Smooth muscle cell (in vitro differentiated cells): Measurements from ENCODE around the gene GINS2. TPM values are rescaled to one million over a fixed set of nuclear protein-coding genes. Genes with fewer than 3 reads are reported as not detected.

Source experiments
- DNase-seq: peaks from one replicate; lab custom pipeline; 2025; ENCODE audit not compliant: unreplicated experiment; lab: John Stamatoyannopoulos, UW
- H2AFZ ChIP-seq: fragments of 200-600 bp; sonication (generic); 2 replicates; pipeline ENCODE4 v1.6.0; 2016; ENCODE audit warnings: antibody characterized with exemption, low read depth, mild to moderate bottlenecking
- H3F3A ChIP-seq: fragments of 200-600 bp; sonication (generic); 2 replicates; pipeline ENCODE4 v1.6.0; 2017; ENCODE audit warnings: antibody characterized with exemption, low read depth
- H3K27ac ChIP-seq: fragments of 200-600 bp; sonication (generic); 2 replicates; pipeline ENCODE4 v1.5.1; 2016; ENCODE audit warnings: low read depth, mild to moderate bottlenecking
- H3K27me3 ChIP-seq: fragments of 200-600 bp; sonication (generic); 2 replicates; pipeline ENCODE4 v1.6.1; 2016; ENCODE audit warnings: low read depth, mild to moderate bottlenecking
- H3K36me3 ChIP-seq: fragments of 200-600 bp; sonication (generic); 2 replicates; pipeline ENCODE4 v1.5.1; 2016; ENCODE audit warnings: low read depth
- H3K4me1 ChIP-seq: fragments of 200-600 bp; sonication (generic); 2 replicates; pipeline ENCODE4 v1.5.1; 2016; ENCODE audit warnings: low read depth
- H3K4me2 ChIP-seq: fragments of 200-600 bp; sonication (generic); 2 replicates; pipeline ENCODE4 v1.6.0; 2016; ENCODE audit warnings: mild to moderate bottlenecking
- H3K4me3 ChIP-seq: fragments of 200-600 bp; sonication (generic); 2 replicates; pipeline ENCODE4 v1.5.1; 2016; ENCODE audit warnings: mild to moderate bottlenecking
- H3K79me2 ChIP-seq: fragments of 200-600 bp; sonication (generic); 2 replicates; pipeline ENCODE4 v1.6.0; 2016; ENCODE audit warnings: low read depth, mild to moderate bottlenecking
- H3K9ac ChIP-seq: fragments of 200-600 bp; sonication (generic); 2 replicates; pipeline ENCODE4 v1.6.0; 2016; ENCODE audit warnings: low read depth
- H3K9me3 ChIP-seq: fragments of 200-600 bp; sonication (generic); replicated peaks from 2 replicates; pipeline ENCODE4 v1.5.1; 2016; ENCODE audit warnings: low read depth
- H4K20me1 ChIP-seq: fragments of 200-600 bp; sonication (generic); 2 replicates; pipeline ENCODE4 v1.6.0; 2016; ENCODE audit warnings: low read depth
- CTCF ChIP-seq: fragments of 200-600 bp; sonication (generic); IDR thresholded peaks from 2 replicates; pipeline ENCODE4 v1.5.1; 2017; ENCODE audit warnings: borderline replicate concordance, mild to moderate bottlenecking, antibody characterized with exemption; ENCODE audit not compliant: insufficient read depth, poor library complexity, severe bottlenecking
- whole genome bisulfite sequencing: methylation state at CpG from one replicate; pipeline ENCODE4 v1.1.7; 2016; ENCODE audit warnings: low lambda C conversion rate; 5-methylcytosine and 5-hydroxymethylcytosine counted together
- polyA plus RNA-seq: library from polyadenylated mRNA; unstranded; fragments of >200 nt; fragmentation: Nextera tagmentation; extraction: Ambion mirVana; gene quantifications from 2 replicates; pipeline ENCODE4 v1.2.1, GENCODE V29; 2016
- total RNA-seq: library from RNA; depleted of rRNA; stranded (reverse); fragments of >200 nt; gene quantifications from 2 replicates; pipeline ENCODE4 v1.2.3, GENCODE V29; 2014

Gene GINS2
- total and polyA plus RNA-seq, 2 experiments from 2014 or later = 6.7 to 10.4 TPM

- H3K9ac ChIP-seq = no peak overlapping the region
Measured at GRCh38 chr16:85637808-85638647, 50.7 kb downstream of the GINS2 start.

GRCh38 chr16:85637061-85637807 is 51.5 kb downstream of the GINS2 start:
- Histone ChIP-seq H2AFZ (no peak overlapping the region), H3K4me1 (no peaks in the 10 kb centered on the region), H3K9me3 (no peaks in the 10 kb centered on the region), H4K20me1 (peaks cover 100% of the 10 kb centered on the region), H3K9ac (no peak overlapping the region), H3F3A (no peaks in the 10 kb centered on the region), H3K27ac (no peak overlapping the region), H3K27me3 (no peaks in the 10 kb centered on the region), H3K4me2 (no peak overlapping the region), H3K4me3 (no peak overlapping the region), H3K79me2 (peaks cover under 1% of the 10 kb centered on the region), H3K36me3 (no peaks in the 10 kb centered on the region)
- TF ChIP-seq CTCF = no peak
- 95% methylated on average over 36 of the region's 36 CpGs for WGBS
- DNase-seq = no peak

More at GRCh38 chr16:85637808-85638647, 50.7 kb downstream of the GINS2 start:
- Histone ChIP-seq H3K36me3 (no peaks in the 10 kb centered on the region), H3K27ac (no peak overlapping the region), H3K9me3 (no peaks in the 10 kb centered on the region), H3K4me2 (no peak overlapping the region), H3F3A (no peaks in the 10 kb centered on the region), H3K27me3 (no peaks in the 10 kb centered on the region), H4K20me1 (peaks cover 100% of the 10 kb centered on the region), H3K79me2 (peaks cover 7% of the 10 kb centered on the region), H3K4me1 (no peaks in the 10 kb centered on the region), H2AFZ (no peak overlapping the region), H3K4me3 (no peak overlapping the region)
- TF ChIP-seq CTCF = no peak
- WGBS = 93% methylated on average over 35 of the region's 37 CpGs
- no peak for DNase-seq

DNA sequence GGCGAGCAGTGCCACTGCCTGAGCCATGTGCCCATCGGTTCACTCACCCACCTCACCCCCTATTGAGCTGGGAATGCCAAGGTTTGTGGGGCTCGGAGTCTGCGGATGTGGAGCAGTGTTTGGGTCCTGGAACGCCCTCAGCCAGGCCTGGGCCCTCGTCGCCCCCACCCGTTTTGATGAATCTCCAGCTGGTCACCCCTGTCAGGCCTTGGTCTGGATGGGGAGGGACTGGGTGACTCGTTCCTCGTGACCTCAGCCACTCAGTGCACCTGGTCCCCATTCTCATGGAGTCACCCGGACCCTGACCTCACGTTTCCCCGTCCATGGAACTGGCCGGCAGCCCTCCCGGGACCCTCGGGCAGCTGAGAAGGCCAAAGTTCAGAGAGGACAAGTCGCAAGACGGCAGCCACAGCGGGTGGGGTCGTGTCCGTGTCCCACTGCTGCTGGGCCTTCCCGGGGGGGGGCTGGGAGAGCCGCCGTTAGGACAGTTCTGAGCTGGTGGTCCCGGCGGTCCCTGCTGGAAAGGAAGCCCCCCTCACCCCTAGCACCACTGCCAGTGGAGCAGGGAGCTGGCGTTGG is 52.4 kb downstream of the GINS2 start:
- Histone ChIP-seq H3K79me2 (peaks cover 6% of the 10 kb centered on the region), H3K27ac (no peak overlapping the region), H3K4me3 (no peak overlapping the region), H3K9ac (no peak overlapping the region), H3K4me1 (no peaks in the 10 kb centered on the region), H3K27me3 (no peaks in the 10 kb centered on the region), H3K36me3 (no peaks in the 10 kb centered on the region), H2AFZ (no peak overlapping the region), H3K9me3 (no peaks in the 10 kb centered on the region), H3F3A (no peaks in the 10 kb centered on the region), H4K20me1 (peaks cover 100% of the 10 kb centered on the region), H3K4me2 (no peak overlapping the region)
- DNase-seq = no peak
- TF ChIP-seq CTCF = no peak
- WGBS = 95% methylated on average over 23 of the region's 27 CpGs
